ENCODE results near the gene ARHGAP26.

The ARHGAP26 gene

DNA sequence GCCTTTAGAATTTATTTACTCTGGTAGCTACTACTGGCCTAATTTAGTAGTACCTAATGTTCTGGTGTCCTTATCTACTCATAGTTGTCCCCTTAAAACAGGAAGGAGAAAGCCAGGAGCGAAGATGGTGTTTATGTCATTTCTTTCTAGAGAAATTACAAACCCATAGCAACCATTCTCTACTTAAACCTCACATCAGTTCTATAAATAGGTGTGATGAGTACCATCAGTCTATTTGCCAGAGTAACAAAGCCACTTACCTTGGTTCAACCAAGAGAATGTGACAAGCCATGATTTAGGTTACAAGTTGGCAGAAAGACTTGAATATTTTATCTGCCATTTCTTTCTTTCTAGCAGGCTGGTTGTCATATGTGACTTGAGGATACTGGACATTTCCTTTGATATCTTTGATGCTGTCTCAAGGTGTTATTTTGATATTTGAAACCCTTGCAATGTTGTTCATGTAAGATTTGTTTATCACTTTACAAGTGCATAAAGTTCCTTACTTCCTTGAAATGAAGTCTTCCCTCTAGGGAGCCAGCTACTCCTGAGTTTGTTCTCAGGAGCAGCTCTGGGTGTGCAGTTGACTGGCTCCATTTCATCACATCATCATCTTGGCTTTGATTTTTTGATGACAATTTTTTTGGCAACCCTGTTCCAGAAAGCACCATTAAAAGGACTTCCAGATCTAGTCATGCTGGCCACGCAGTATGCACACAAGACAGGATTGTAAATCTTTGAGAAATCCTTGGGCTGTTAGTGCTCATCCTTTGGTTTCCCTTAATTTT, 286.8 kb downstream of the ARHGAP26 start:
- Histone ChIP-seq H3K36me3 (ENCODE audit: control insufficient read depth in 1 of 2, insufficient read depth in 2 of 2, low read length in 2 of 2) (peaks cover 0 to 9% of the 10 kb centered on the region in 2 donors), H3K27me3 (ENCODE audit: low read depth, low read length) (no peaks in the 10 kb centered on the region), H3K27ac (ENCODE audit: low read length) (no peak overlapping the region), H3K4me1 (ENCODE audit: control insufficient read depth in 1 of 2, insufficient read depth in 2 of 2, low read length in 2 of 2) (peaks cover 6 to 21% of the 10 kb centered on the region in 2 donors), H3K4me3 (ENCODE audit: low read depth in 1 of 2, low read length in 2 of 2) (no peak overlapping the region), H3K9me3 (ENCODE audit: control insufficient read depth in 1 of 2, low read length in 2 of 2) (no peaks in the 10 kb centered on the region)

DNA sequence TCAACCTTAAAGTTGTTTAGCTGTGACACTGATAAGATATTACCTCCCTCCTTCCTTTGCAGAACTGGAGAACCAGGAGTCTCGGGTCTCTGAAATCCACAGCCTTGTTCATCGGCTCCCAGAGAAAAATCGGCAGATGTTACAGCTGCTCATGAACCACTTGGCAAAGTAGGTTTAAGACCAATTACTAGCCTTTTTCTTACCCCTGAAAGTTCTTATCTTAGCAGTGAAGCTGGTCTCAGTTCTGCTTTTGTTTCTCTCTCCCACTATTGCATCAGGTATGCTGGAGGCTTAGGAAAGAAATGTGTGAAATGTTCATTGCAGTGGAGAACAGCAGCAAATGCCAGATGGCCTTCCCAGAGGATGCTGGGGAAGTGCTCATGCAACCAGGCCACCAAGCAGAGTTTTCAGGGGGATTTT, 287.4 kb downstream of the ARHGAP26 start:
- H3K27ac ChIP-seq (ENCODE audit: low read length), result no peak overlapping the region
- H3K4me1 ChIP-seq (ENCODE audit: control insufficient read depth in 1 of 2, insufficient read depth in 2 of 2, low read length in 2 of 2), result peaks cover 6 to 20% of the 10 kb centered on the region in 2 donors
- H3K9me3 ChIP-seq (ENCODE audit: control insufficient read depth in 1 of 2, low read length in 2 of 2), result no peaks in the 10 kb centered on the region
- H3K36me3 ChIP-seq (ENCODE audit: control insufficient read depth in 1 of 2, insufficient read depth in 2 of 2, low read length in 2 of 2), result peaks cover 0 to 9% of the 10 kb centered on the region in 2 donors
- no peaks in the 10 kb centered on the region for H3K27me3 ChIP-seq (ENCODE audit: low read depth, low read length)
- H3K4me3 ChIP-seq (ENCODE audit: low read depth in 1 of 2, low read length in 2 of 2), result no peak overlapping the region

DNA sequence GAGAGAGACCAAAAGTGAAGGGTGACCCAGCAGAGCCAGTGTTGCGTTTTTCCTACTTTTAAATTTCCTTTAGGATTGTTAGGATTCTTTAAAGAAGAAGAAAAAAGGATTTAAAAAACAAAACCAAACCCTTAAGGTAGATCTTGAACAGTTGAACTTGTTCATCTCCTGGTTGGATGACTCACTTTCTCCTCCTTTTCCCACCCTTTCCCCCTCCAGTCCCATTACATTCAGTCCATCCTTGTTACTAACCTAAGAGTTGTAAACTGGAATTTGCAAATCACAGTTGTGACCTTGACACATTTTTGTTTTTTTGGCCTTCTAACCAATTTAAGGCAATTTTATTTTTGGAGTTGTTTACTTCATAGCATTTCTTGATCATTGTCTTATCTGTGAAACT, 289.2 kb downstream of the ARHGAP26 start:
- Histone ChIP-seq H3K27ac (ENCODE audit: low read length) (no peak overlapping the region), H3K9me3 (ENCODE audit: control insufficient read depth in 1 of 2, low read length in 2 of 2) (no peaks in the 10 kb centered on the region), H3K4me1 (ENCODE audit: control insufficient read depth in 1 of 2, insufficient read depth in 2 of 2, low read length in 2 of 2) (peaks cover 10 to 35% of the 10 kb centered on the region in 2 donors), H3K4me3 (ENCODE audit: low read depth in 1 of 2, low read length in 2 of 2) (no peak overlapping the region), H3K36me3 (ENCODE audit: control insufficient read depth in 1 of 2, insufficient read depth in 2 of 2, low read length in 2 of 2) (peaks cover 0 to 9% of the 10 kb centered on the region in 2 donors), H3K27me3 (ENCODE audit: low read depth, low read length) (no peaks in the 10 kb centered on the region)

DNA sequence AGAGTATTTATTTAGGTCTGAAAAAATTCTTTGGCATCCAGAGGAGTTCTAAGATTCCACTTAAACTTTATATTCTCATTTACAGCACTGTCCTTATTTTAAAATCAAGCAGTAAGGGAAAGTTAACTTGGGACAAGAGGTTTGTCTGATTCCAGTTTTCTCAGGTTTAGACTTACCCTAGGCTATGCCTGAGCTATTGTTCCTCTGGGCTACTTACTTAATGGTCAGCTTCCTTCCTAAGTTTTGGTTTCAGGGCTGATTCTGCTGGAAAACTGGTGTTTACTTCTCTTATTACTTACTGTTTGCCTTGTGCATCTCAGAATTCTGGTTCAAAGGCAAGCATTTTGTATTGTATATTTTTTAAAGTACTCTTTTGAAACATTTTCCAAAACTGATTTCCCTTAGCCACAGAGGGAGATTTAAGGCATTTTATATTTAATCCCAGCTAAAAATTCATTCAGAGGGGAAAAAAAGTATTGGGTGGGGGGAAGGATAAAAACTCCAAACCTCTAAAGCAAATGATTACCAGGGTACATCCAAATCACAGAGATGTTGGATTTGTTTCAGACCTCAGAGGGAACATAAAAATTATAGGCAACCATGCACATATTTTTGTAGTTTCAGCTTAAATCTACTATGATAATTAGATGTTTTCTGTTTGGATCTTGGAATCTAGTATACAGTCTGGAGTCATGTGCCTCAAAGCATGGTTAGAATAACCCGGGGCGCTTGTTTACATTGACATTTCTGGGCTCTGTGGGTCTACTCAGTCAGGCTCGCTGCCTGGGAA, 290.0 kb downstream of the ARHGAP26 start:
- Histone ChIP-seq H3K36me3 (ENCODE audit: control insufficient read depth in 1 of 2, insufficient read depth in 2 of 2, low read length in 2 of 2) (peaks cover 0 to 9% of the 10 kb centered on the region in 2 donors), H3K27me3 (ENCODE audit: low read depth, low read length) (no peaks in the 10 kb centered on the region), H3K4me1 (ENCODE audit: control insufficient read depth in 1 of 2, insufficient read depth in 2 of 2, low read length in 2 of 2) (peaks cover 17 to 37% of the 10 kb centered on the region in 2 donors), H3K9me3 (ENCODE audit: control insufficient read depth in 1 of 2, low read length in 2 of 2) (no peaks in the 10 kb centered on the region), H3K4me3 (ENCODE audit: low read depth in 1 of 2, low read length in 2 of 2) (no peak overlapping the region), H3K27ac (ENCODE audit: low read length) (no peak overlapping the region)

DNA sequence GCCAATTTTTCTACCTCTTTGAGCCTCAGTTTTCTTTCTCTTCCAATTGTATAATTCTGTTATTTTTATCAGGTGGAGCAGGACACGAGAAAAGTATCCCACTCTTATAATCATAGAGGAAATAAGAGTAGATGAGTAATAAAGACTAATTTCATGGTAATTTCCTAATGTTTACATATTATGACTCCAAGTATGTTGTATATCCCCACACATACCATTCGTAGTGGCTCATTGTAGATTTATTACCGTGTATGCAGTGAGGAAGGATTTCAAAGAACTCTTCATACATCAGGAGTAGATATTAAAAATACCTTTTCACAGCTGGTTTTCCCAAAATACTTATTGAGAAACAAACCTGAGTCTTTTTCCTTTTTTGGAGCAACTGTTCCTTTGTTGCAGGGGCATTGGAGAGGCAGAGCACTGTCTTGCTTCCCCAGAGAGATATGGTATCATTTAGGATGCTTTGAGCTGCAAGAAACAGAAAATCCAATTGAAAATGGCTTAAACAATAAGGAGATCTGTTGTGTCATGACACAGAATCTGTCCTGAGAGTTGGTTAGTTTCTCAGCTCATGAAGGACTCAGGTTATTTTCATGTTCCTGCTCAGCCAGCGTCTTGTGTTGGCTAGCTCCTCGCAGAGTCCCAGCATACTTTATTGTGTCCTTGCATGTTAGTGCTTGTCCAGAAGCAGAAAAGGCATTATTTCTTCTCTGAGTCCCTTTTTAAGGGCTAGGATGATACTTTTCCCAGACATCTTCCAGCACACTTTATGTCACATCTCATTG, 291.2 kb downstream of the ARHGAP26 start:
- H3K36me3 ChIP-seq (ENCODE audit: control insufficient read depth in 1 of 2, insufficient read depth in 2 of 2, low read length in 2 of 2), result peaks cover 0 to 9% of the 10 kb centered on the region in 2 donors
- peaks cover 18 to 37% of the 10 kb centered on the region in 2 donors for H3K4me1 ChIP-seq (ENCODE audit: control insufficient read depth in 1 of 2, insufficient read depth in 2 of 2, low read length in 2 of 2)
- no peaks in the 10 kb centered on the region for H3K27me3 ChIP-seq (ENCODE audit: low read depth, low read length)
- H3K4me3 ChIP-seq (ENCODE audit: low read depth in 1 of 2, low read length in 2 of 2), result no peak overlapping the region
- no peaks in the 10 kb centered on the region for H3K9me3 ChIP-seq (ENCODE audit: control insufficient read depth in 1 of 2, low read length in 2 of 2)
- H3K27ac ChIP-seq (ENCODE audit: low read length), result peak overlapping the region; percentile 42

DNA sequence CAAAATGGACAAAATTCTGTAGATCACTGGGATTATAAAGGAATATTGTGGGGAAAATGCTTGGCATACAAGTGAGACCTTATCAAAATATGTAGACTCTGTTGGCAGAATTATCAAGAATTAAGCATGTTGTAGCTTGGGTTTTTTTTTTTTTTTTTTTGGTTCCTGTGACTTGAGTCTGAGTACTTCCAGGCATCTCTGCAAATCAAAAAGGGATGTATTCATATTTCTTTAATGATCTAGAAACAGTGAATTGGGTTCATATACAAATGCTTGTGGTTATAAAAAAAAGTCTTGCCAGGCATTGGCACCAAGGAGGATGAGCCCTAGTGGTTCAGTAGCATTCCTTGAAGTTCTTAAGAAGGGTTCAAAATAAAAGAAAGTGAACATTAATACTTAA, 292.2 kb downstream of the ARHGAP26 start:
- peaks cover 12 to 37% of the 10 kb centered on the region in 2 donors for H3K4me1 ChIP-seq (ENCODE audit: control insufficient read depth in 1 of 2, insufficient read depth in 2 of 2, low read length in 2 of 2)
- H3K27me3 ChIP-seq (ENCODE audit: low read depth, low read length), result no peaks in the 10 kb centered on the region
- H3K27ac ChIP-seq (ENCODE audit: low read length), result no peak overlapping the region
- H3K36me3 ChIP-seq (ENCODE audit: control insufficient read depth in 1 of 2, insufficient read depth in 2 of 2, low read length in 2 of 2), result peaks cover 0 to 6% of the 10 kb centered on the region in 2 donors
- no peaks in the 10 kb centered on the region for H3K9me3 ChIP-seq (ENCODE audit: control insufficient read depth in 1 of 2, low read length in 2 of 2)
- H3K4me3 ChIP-seq (ENCODE audit: low read depth in 1 of 2, low read length in 2 of 2), result no peak overlapping the region

DNA sequence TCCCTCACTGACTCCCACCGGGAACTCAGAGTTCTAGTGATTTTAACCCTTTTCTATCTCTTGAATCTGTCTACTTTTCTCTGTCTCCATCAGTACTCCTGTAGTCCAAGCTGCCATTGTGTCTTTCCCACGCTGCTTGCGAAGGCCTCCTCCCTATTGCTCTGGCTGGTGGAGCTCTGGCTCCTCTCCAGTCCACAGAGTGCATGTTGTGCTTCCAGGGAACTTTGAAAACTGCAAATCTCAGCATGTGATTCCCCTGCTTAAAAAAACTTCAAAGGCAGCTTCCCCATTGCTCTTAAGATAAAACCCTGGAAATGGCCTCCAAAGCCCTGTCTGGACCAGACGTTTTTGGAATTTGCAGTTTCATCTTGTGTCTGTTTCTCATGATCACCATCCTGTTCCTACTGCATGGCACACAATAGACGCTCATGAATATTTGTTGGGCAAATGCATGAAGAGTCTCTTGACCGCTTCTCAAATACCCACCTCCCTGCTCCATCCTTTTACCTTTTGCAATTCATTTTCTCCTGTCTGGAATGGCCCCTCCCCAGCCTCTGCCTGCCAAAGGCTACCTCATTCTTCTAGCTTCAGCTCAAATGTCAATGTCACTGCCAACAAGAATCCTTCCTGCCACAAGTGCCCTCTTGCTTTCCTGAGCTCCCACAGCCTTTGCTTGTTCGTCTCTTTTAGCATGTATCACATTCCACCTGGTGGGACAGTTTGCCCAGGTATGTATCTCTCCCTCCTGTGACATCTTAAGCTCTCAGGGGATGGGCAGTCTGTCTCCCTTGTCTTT, 293.2 kb downstream of the ARHGAP26 start:
- Histone ChIP-seq H3K36me3 (ENCODE audit: control insufficient read depth in 1 of 2, insufficient read depth in 2 of 2, low read length in 2 of 2) (no peaks in the 10 kb centered on the region), H3K9me3 (ENCODE audit: control insufficient read depth in 1 of 2, low read length in 2 of 2) (no peaks in the 10 kb centered on the region), H3K27me3 (ENCODE audit: low read depth, low read length) (no peaks in the 10 kb centered on the region), H3K4me1 (ENCODE audit: control insufficient read depth in 1 of 2, insufficient read depth in 2 of 2, low read length in 2 of 2) (peaks cover 12 to 37% of the 10 kb centered on the region in 2 donors), H3K4me3 (ENCODE audit: low read depth in 1 of 2, low read length in 2 of 2) (no peak overlapping the region), H3K27ac (ENCODE audit: low read length) (peak overlapping the region; percentile 41)

DNA sequence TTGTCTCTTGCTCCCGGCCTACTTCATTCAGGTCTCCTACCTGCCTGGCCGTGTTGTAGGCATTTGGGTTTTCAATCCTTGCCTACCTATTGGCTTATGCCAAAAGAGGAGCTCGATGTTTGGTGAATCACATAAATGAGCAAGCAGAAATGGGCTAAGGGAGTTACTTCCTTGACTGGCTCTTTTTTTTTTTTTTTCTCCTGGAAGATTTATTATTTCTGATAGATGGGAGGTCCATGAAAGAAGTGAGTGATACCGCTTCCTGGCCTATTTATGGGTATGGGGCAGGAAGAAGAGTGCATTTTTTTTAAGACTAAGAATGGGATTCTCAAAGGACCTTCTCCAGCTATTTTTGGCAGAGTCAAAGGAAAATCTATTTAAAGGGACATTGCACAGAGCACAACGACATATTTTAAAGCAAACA, 294.1 kb downstream of the ARHGAP26 start:
- no peak overlapping the region for H3K4me3 ChIP-seq (ENCODE audit: low read depth in 1 of 2, low read length in 2 of 2)
- peak overlapping the region; percentile 41 for H3K27ac ChIP-seq (ENCODE audit: low read length)
- H3K9me3 ChIP-seq (ENCODE audit: control insufficient read depth in 1 of 2, low read length in 2 of 2), result no peaks in the 10 kb centered on the region
- H3K27me3 ChIP-seq (ENCODE audit: low read depth, low read length), result no peaks in the 10 kb centered on the region
- H3K36me3 ChIP-seq (ENCODE audit: control insufficient read depth in 1 of 2, insufficient read depth in 2 of 2, low read length in 2 of 2), result no peaks in the 10 kb centered on the region
- H3K4me1 ChIP-seq (ENCODE audit: control insufficient read depth in 1 of 2, insufficient read depth in 2 of 2, low read length in 2 of 2), result peaks cover 12 to 37% of the 10 kb centered on the region in 2 donors

DNA sequence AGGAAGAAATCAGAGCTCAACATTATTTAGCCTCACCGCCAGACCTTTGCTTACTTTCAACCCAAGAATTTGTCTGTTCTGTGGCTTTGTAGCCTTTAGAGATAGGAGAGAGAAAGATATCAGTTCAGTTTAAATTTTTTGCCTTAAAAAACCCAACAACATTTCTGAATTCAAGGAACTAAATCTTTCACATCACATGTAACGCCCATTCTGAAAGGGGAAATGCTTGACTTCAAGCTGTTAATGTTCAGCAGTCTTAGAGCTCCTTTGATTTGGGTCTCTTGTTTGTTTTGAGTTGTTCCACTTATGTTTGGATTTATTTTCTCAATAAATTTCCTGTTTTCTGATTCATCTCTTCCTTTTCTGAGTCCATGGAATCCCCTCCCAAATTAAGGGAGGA, 294.5 kb downstream of the ARHGAP26 start:
- Histone ChIP-seq H3K9me3 (ENCODE audit: control insufficient read depth in 1 of 2, low read length in 2 of 2) (no peaks in the 10 kb centered on the region), H3K27me3 (ENCODE audit: low read depth, low read length) (no peaks in the 10 kb centered on the region), H3K4me3 (ENCODE audit: low read depth in 1 of 2, low read length in 2 of 2) (no peak overlapping the region), H3K4me1 (ENCODE audit: control insufficient read depth in 1 of 2, insufficient read depth in 2 of 2, low read length in 2 of 2) (peaks cover 12 to 37% of the 10 kb centered on the region in 2 donors), H3K36me3 (ENCODE audit: control insufficient read depth in 1 of 2, insufficient read depth in 2 of 2, low read length in 2 of 2) (no peaks in the 10 kb centered on the region), H3K27ac (ENCODE audit: low read length) (peak overlapping the region; percentile 41)

DNA sequence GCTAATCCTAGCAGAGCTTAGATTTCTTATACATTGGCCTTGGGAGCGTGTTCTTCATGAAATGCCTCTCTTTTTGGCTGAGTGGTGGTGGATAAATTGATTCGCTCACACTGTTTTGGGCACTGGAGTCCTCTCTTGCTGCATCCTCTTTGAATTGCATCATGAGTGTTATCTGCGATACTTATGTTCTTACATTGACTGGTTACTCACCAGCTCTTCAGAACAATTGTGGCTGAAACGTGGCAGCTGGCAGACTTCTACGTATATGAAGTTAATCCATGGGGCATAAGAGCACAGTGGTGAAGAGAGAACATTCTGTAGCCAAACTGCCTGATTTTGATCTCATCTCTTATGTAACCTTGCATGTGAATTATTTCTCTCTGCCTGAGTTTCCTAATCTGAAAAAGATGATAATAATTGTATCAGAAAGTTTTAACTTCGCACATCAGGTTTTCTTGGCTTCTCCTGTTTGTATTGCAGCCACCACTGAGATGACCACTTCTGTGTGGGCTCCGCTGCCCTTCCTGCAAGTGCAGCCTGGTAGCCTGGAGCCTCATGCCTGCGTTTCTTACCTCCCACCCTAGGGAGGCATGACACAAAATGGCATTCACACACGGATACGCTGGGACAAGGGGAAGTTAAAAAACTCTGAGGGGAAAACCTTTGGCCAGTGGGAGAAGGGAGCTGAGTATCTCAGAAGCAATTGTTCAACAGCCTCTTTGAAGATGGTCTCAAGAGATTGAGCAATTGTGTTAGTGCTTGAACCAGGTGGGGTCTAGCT, 295.2 kb downstream of the ARHGAP26 start:
- peaks cover 12 to 30% of the 10 kb centered on the region in 2 donors for H3K4me1 ChIP-seq (ENCODE audit: control insufficient read depth in 1 of 2, insufficient read depth in 2 of 2, low read length in 2 of 2)
- peak overlapping the region; percentile 41 for H3K27ac ChIP-seq (ENCODE audit: low read length)
- no peaks in the 10 kb centered on the region for H3K27me3 ChIP-seq (ENCODE audit: low read depth, low read length)

More for the DNA sequence above, 295.2 kb downstream of the ARHGAP26 start:
- H3K4me3 ChIP-seq (ENCODE audit: low read depth in 1 of 2, low read length in 2 of 2), result no peak overlapping the region
- no peaks in the 10 kb centered on the region for H3K9me3 ChIP-seq (ENCODE audit: control insufficient read depth in 1 of 2, low read length in 2 of 2)
- H3K36me3 ChIP-seq (ENCODE audit: control insufficient read depth in 1 of 2, insufficient read depth in 2 of 2, low read length in 2 of 2), result no peaks in the 10 kb centered on the region
